Mucosa of gallbladder (tissue), 1 donor: ENCODE results near the gene TMX3. TPM values are rescaled to one million over a fixed set of nuclear protein-coding genes. Genes with fewer than 3 reads are reported as not detected.

Source experiments
- DNase-seq: peaks from one replicate; pipeline ENCODE4 v3.0.0-alpha.2; 2020; ENCODE audit warnings: low spot score
- total RNA-seq: library from RNA; stranded (reverse); gene quantifications from one replicate; pipeline ENCODE4 v1.2.1, GENCODE V29; 2021
- donor health status: DM: no; HTN: no; CAD: no.

Gene TMX3, protein sequence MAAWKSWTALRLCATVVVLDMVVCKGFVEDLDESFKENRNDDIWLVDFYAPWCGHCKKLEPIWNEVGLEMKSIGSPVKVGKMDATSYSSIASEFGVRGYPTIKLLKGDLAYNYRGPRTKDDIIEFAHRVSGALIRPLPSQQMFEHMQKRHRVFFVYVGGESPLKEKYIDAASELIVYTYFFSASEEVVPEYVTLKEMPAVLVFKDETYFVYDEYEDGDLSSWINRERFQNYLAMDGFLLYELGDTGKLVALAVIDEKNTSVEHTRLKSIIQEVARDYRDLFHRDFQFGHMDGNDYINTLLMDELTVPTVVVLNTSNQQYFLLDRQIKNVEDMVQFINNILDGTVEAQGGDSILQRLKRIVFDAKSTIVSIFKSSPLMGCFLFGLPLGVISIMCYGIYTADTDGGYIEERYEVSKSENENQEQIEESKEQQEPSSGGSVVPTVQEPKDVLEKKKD
- total RNA-seq, result 28.5 TPM

DNA sequence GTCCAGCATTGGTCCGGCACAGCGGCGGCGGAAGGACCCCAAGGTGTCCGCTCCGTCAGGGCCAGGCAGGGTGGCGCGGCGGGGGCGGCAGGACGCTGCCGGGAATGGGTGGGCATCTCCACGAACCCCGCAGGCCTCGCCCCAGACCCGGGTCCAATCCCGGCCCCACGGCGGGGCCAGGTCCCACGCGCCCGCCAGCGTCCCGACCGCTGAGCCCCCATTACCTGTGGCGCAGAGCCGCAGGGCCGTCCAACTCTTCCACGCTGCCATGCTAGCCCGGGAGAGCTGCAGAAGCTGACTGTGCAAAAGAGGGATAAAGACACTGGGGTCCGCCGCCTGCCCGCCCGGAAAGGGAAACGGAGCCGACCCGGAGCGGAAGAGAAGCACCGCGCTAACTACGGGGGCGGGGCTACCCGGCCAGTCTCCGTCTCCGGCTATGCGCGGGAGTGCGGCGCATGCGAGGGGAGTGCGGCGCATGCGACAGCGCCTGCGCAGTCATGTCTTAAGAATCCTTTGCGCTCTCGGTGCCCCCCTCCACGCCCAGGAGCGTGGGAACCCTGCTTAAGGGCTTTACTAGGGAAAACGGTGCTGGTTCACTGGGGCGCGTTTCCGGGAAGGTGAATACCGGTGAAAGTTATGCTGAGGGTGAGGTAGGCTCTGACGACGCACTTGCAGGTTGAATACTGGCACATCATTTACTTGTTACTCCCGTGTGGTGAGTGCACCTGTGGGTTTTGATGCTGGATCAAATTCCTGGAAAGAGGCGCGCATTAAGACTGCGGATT is at the start of gene TMX3:
TMX3 (minus strand) TSS at position 397 of the 785 bp plus-strand sequence; CDS start at position 270, 127 bp downstream.
- DNase-seq, result peak; percentile 93

- no peak for DNase-seq
Observed at GRCh38 chr18:68764016-68764415, 49.1 kb upstream of the TMX3 start.

DNA sequence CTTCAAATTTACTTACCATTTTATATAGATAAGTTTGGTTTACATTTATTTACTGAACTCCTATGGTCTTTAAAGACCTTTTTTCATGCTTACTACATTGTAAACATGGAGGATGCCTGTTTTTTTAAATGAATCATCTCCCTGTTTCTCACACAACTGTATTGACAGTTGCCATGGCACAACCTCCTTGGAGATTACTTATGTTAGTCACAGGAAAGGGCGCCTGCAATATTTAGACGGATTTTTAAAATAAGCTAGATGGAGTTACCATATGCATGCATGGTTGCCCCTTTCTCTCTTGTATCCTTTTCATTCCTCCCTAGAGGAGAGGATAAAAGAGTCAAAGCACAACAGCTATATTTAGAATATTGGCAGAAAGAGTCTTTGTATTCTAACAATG is 48.2 kb upstream of the TMX3 start:
- no peak for DNase-seq

GRCh38 chr18:68759308-68759707 is 44.4 kb upstream of the TMX3 start:
- no peak for DNase-seq

DNA sequence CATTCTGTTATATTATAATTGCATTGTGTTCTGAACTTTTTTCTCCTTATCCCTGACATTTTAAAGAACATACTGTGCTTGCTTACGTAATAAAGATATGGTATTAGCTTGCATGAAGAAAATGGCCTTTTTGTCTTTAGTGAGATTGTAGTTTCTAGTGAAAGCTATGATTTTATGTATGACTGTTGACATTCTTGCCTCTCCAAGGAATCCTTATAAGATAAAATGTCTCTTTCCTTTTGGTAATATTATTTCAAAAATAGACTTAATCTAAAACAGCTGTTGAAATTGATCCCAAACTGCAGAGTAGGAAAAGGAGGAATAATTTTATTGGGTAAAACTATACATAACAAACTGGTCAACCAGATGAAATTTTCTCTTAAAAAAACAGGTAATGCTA is 42.2 kb upstream of the TMX3 start:
- no peak for DNase-seq

- DNase-seq, result no peak
Observed at GRCh38 chr18:68742206-68742605, 27.3 kb upstream of the TMX3 start.

GRCh38 chr18:68740966-68741365 is 26.1 kb upstream of the TMX3 start:
- no peak for DNase-seq

DNA sequence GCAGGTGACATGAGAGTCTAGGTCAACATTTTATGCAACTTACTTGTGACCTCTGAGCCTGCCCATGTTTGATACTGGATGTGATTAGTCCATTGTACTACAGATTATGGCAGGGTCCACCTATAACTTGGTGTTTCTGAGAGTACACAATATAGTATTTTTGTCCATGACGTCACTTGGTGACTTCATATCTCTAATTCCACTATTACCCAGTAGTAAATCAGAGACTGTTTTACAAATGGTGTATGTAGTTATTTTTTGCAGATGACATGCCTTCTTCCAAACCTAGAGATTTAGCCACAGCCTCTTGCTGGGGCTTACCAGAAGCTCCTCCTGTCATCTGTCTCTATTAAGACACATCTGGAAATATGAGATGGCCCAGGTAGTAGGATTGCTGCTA is 24.6 kb upstream of the TMX3 start:
- DNase-seq, result no peak

DNA sequence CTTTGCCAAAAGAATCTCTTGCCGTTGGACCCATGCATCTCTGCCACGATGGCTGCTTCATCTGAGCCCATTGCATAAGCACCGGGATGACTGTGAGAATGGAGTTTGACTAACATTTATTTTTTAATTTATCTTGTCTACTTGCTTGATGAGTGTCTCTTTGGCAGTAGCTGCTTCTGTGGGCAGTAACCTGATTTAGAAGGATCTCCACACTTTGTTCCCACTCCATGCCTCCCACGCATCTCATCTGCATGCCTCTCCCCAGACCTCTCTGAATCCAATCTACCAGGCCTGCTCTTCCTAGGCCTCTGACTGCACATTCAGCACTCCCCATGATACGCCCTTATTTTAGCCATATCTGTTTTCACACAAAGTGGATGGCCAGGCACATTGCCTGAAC is 23.7 kb upstream of the TMX3 start:
- DNase-seq, result no peak

DNA sequence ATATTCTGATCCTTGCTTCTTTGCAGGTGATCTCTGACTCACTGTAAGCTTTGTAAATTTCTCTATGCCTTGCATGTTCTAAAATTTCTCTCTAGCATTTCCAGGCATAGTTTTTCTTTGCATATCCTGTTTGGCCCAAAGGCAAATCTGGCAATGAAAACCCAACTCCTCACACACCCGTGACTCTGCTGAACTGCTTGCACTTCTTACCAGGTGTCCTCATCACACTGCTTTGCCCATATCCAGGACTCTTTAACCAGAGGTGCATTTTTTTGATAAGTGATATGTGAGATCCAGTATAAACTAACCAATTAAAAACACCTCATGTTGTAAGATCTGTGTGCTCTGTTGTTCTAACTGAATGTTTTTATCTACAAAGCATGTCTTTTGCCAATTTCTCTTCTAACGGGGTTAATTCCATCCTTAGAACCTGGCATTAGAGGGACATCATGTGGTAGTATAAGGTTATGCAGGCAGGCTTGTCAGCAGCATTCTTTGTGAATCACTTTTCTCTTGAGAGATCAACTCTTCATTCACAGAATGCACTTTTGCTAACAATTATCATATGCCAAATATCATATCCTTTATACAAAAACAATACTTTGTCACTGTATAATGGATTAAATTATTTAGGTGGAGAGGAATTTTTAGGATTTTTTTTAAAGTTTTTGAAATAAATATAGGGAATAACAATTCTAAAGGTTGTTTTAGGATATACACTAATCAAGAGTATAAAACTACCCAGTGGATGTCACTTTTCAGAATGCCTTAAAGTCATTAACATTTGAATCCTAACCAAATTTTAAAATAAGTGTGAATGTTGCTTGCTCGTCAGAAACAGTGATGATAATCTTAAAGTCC is 20.8 kb upstream of the TMX3 start:
- no peak for DNase-seq

GRCh38 chr18:68734308-68734707 is 19.4 kb upstream of the TMX3 start:
- no peak for DNase-seq

DNA sequence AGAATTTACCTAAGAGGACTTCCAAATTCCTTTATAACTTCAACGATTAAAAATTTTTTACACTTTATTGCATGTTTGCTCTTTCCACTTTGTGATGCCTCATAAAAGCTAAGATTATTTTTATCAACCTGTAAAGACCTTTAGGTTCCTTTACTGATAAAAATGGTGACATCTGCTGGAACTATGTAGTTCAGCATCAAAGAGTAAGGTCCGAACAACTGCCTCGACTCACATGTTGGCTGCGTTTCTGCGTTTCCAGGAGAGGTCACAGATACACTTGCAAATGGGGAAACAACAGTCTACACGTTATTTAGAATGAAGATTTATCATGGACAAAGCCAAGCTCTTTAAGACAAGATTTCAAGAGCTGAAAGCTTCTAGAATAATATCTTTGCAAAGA is 18.8 kb upstream of the TMX3 start:
- DNase-seq, result no peak

DNA sequence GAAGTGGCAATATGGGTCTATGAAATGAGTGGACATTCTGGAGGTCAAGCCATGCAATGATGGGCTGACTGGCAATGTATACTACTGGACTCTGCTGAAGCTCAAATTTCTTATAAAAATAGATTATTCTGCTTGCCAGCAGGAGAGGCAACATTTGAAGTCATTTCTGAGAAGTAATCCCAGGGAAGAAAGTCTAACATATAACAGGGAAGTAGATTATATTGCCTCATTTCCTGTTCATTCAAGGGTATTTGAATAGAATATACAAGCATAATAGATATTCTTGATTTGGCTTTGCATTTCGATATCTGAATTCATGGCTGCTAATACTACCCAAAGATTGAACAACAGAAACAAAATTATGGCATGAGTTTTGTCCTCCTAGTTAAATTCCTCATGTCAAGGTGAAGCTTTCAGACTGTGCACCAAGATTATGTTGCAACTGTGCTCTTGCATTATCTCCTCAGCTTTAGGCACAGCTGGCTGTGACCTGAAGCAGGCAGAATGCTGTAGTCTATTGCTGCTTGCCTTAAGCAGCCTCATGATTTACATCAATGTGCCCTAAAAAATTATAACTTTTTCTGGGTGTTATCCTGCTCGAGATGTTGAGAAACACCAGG is 13.3 kb upstream of the TMX3 start:
- DNase-seq, result no peak

DNA sequence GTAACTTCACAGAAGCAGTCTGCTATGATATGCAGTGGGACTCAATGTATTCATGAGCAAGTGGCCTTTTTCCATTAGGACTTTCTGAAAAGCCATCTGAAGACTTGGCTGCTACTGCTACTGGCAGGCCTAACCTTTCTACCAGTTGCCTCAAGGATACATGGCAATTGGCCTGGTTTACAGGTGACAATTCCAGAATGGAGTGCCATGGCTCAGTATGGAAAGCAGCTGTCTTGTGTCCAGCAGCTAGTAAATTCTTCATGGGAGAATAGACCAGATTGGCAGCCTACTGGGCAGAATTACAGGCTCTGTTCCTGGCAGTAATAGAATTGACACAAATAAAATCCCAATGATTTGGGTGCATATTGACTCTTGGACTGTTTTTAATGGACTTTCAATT is 12.6 kb upstream of the TMX3 start:
- DNase-seq, result no peak

DNA sequence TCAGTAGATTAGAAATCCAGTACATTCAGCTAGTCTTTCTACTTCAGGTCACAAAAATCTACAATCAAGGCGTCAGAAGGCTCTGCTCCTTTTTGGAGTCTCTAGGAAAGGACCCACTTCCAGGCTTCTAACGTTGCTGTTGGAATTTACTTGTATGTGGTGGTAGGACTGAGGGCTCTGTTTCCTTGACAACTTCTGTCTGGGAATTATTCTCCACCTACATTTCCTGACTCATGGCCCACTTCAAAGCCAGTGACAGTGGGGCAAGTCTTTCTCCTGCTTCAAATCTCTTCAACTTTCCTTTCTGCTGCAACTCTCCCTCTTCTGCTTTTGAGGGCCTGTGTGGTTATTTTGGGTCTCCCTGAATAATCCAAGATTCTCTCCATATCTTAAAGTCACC is 10.4 kb upstream of the TMX3 start:
- DNase-seq, result no peak

DNA sequence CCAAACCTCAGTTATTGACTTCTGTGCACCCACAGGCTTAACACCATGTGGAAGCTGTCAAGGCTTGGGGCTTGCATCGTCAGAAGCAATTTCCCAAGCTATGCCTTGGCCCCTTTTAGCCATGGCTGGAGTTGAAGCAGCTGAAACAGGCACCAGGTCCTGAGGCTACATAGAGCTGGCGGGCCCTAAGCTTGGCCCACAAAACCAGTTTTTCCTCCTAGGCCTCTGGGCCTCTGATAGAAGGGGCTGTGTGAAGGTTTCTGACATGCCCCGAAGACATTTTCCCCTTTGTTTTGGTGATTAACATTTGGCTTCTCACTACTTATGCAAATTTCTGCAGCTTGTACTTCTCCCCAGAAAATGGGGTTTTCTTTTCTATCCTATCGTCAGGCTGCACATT is 9.1 kb upstream of the TMX3 start:
- no peak for DNase-seq

- no peak for DNase-seq
Observed at GRCh38 chr18:68723539-68723938, 8.6 kb upstream of the TMX3 start.

DNA sequence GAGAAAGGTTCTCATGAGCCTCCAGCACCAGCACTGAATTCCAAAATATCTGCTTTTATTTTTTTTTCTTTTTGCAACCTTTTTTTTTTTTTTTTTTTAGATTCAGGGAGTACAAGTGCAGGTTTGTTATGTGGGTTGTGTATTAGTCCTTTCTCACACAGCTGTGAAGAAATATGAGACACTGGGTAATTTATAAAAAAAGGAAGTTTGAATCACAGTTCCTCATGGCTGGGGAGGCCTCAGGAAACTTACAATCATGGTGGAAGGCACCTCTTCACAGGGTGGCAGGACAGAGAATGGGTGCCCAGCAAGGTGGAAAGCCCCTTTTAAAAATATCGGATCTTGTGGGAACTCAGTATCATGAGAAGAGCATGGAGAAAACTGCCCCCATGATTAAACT is 7.9 kb upstream of the TMX3 start:
- no peak for DNase-seq

GRCh38 chr18:68721681-68722583 is 7.0 kb upstream of the TMX3 start:
- DNase-seq, result no peak

- DNase-seq, result no peak
Observed at GRCh38 chr18:68714366-68714711, 569 bp downstream of the TMX3 start.

GRCh38 chr18:68713796-68714195 is 1.1 kb downstream of the TMX3 start:
- DNase-seq, result no peak
